ENCODE data around the gene USHBP1. TPM values are rescaled to one million over a fixed set of nuclear protein-coding genes. Genes with fewer than 3 reads are reported as not detected.
"Not testable (repeated sequence)": the region's sequence is repeated elsewhere in the genome, so short reads cannot be mapped to it uniquely, and the experiment has no call there.

The USHBP1 gene
- total RNA-seq, 2 donors from 2014 or later: 0.19 to 0.46 TPM

DNA sequence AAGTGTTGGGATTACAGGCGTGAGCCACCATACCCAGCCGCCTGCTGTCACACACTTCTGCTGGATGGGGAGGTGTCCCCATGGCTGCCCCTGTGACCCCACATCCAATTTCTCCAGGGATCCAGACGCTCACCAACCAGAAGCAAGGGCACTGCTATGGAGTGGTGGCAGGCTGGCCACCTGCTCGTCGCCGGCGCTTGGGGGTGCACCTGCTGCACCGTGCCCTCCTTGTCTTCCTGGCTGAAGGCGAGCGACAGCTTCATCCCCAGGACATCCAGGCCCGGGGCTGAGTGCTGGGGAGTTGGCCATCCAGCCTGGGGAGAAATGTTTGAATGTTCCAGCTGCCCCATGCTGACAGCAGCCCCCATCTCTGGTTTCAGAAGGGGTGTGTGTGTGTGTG, 21.7 kb upstream of the USHBP1 start:
- Mint-ChIP-seq H3K4me1 (ENCODE audit: low read depth) (peaks cover 7% of the 10 kb centered on the region), H3K36me3 (ENCODE audit: insufficient read depth in 2 of 2) (no peaks in the 10 kb centered on the region), H3K27me3 (ENCODE audit: low read depth) (peaks cover 5% of the 10 kb centered on the region), H3K27ac (no peak overlapping the region), H3K4me3 (no peak overlapping the region), H3K9me3 (no peaks in the 10 kb centered on the region)
- DNase-seq (no peak), ATAC-seq (replicated peaks in 1 of 2) (no peak)

DNA sequence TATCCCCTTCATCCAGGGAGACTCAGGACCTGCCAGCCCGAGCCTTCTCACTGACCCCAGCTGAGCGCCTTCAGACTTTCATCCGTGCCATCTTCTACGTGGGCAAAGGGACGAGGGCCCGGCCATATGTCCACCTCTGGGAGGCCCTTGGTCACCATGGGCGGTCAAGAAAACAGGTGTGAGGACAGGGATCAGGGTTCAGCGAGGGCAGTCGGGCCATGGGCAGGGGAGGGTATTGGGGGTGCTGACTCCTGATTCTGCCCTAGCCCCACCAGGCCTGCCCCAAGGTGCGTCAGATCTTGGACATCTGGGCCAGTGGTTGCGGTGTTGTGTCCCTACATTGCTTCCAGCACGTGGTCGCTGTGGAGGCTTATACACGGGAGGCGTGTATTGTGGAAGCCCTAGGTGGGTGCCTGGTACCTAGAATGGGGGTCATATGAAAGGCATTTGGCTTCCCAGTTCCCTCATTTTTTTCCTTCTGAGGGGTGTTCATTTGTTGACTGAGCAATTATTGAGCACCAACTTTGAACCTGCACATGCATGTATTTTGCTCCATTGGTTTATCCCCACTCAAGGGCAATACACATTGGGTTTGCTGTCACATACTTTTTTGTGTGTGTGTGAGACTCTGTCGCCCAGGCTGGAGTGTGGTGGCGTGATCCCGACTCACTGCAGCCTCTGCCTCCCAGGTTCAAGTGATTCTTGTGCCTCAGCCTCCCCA, 21.0 kb upstream of the USHBP1 start:
- H3K4me3 Mint-ChIP-seq: no peak overlapping the region
- H3K4me1 Mint-ChIP-seq (ENCODE audit: low read depth): peaks cover 9% of the 10 kb centered on the region
- H3K27ac Mint-ChIP-seq: no peak overlapping the region
- no peaks in the 10 kb centered on the region for H3K36me3 Mint-ChIP-seq (ENCODE audit: insufficient read depth in 2 of 2)
- no peak for ATAC-seq (replicated peaks in 1 of 2)
- DNase-seq: no peak
- H3K9me3 Mint-ChIP-seq: no peaks in the 10 kb centered on the region
- H3K27me3 Mint-ChIP-seq (ENCODE audit: low read depth): peaks cover 5% of the 10 kb centered on the region

DNA sequence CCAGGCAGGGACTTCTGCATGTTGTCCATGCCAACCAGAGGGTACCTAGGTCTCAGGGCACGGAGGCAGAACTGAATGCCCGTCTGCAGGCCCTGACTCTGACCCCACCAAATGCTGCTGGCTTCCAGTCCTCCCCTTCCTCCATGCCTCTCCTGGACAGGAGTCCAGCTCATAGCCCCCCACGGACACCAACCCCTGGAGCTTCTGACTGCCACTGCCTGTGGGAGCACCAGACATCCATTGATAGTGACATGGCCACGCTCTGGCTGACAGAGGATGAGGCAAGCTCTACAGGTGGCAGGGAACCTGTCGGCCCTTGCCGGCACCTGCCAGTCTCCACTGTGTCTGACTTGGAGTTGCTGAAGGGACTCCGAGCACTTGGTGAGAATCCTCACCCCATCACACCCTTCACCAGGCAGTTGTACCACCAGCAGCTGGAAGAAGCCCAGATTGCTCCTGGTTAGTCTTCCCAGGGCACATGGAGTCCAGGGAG, 19.0 kb upstream of the USHBP1 start:
- no peak overlapping the region for H3K27ac Mint-ChIP-seq
- no peaks in the 10 kb centered on the region for H3K9me3 Mint-ChIP-seq
- DNase-seq (no peak), ATAC-seq (replicated peaks in 1 of 2) (no peak)
- peak overlapping the region in 1 of 2 donors; percentile 61 for H3K4me3 Mint-ChIP-seq
- peaks cover 5% of the 10 kb centered on the region for H3K27me3 Mint-ChIP-seq (ENCODE audit: low read depth)
- no peaks in the 10 kb centered on the region for H3K36me3 Mint-ChIP-seq (ENCODE audit: insufficient read depth in 2 of 2)
- H3K4me1 Mint-ChIP-seq (ENCODE audit: low read depth): peaks cover 9% of the 10 kb centered on the region

DNA sequence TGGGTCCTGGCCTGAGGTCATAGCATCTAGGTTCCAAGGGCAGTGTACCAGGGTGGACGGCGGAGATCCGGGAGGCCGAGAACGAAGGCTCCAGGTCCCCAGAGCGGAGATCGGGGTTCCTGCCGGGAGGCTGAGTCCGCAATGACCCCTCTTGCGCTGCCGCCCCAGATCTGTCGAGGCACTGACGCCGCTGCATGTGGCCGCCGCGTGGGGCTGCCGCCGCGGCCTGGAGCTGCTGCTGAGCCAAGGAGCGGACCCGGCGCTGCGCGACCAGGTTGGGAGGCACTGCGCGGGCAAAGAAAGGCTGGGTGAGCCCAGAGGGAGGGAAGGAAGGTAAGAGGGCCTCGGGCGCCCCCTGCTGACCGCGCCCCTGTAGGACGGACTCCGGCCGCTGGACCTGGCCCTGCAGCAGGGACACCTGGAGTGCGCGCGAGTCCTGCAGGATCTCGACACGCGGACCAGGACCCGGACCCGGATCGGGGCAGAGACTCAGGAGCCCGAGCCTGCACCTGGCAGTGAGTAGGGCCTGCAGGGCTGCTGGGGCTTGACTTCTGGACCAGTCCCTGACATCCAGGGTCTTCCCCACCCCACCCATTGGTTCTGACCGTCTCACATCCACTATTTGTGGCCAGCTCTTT, 18.1 kb upstream of the USHBP1 start:
- peak overlapping the region; percentile 64 for H3K27ac Mint-ChIP-seq
- peak overlapping the region; percentile 90 to 94 for H3K4me3 Mint-ChIP-seq

DNA sequence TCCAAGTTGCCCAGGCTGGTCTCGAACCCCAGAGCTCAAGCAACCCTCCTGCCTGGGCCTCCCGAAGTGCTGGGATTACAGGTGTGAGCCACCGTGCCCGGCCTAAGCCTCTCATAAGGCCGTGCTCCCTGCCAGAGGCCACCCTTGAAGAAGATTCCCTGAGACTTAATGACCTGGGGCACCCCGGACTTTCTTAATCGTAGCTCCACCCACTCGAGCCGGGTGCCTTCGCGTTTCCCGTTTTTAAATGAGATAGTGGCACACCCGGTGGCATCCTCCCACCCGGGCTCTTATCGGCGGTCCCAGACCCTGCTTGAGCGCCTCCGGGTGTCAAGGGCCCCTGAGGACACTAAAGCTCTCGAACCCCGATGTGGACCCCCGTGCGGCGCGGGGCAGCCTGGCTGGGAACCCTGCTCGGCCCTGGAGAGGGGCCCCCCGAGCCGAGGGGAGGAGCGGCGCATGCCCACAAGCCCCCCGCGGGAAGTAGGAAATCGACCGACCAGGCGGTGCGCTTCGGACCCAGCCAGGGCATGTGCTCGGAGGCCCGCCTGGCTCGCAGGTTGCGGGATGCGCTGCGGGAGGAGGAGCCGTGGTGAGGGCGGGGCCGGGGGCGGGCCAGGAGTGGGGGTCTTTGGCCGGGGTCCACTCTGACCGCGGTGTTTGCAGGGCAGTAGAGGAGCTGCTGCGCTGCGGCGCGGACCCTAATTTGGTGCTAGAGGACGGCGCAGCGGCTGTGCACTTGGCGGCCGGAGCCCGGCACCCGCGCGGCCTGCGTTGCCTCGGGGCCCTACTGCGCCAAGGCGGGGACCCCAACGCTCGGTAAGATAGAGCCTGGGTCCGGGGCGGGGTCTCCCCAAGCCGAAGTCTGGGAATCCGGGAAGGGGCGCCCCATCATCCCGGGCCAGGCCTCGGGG, 17.1 kb upstream of the USHBP1 start, which contains the start of gene ANKLE1:
Gene ANKLE1 (plus strand): TSS at position 511 of the 914 bp plus-strand sequence. CDS start 20 bp downstream, at position 531.
- peak; percentile 43 to 59 for DNase-seq
- peak; percentile 30 to 50 for ATAC-seq (replicated peaks in 1 of 2)
- Mint-ChIP-seq H3K4me1 (ENCODE audit: low read depth) (peaks cover 9% of the 10 kb centered on the region), H3K9me3 (no peaks in the 10 kb centered on the region), H3K4me3 (peak within 1 kb of the TSS; percentile 90 to 94), H3K36me3 (ENCODE audit: insufficient read depth in 2 of 2) (peaks cover 0 to 3% of the 10 kb centered on the region in 2 donors), H3K27ac (peak within 1 kb of the TSS; percentile 64), H3K27me3 (ENCODE audit: low read depth) (peaks cover 5% of the 10 kb centered on the region)

More for the DNA sequence above, 18.1 kb upstream of the USHBP1 start:
- Mint-ChIP-seq H3K4me1 (ENCODE audit: low read depth) (peaks cover 9% of the 10 kb centered on the region), H3K27me3 (ENCODE audit: low read depth) (peaks cover 5% of the 10 kb centered on the region), H3K9me3 (no peaks in the 10 kb centered on the region), H3K36me3 (ENCODE audit: insufficient read depth in 2 of 2) (no peaks in the 10 kb centered on the region)
- DNase-seq (peak; percentile 87 to 91), ATAC-seq (replicated peaks in 1 of 2) (peak; percentile 92 to 93)

DNA sequence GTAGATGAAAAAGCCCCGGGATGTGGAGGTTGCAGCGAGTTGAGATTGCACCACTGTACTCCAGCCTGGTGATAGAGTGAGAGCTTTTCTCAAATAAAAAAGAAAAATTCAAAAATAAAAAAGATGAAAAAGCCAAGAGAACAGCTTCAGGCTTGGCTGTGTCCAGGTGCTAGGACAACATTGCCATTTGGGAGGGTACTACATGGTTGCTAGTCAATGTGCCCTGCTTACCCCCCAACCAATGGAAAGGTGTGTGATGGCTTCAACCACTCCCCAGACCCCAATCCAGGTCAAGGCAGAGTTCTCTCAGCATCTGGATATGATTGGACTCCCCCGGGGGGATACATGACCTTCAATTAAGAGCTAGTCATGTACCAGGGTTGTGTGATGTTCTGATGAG, 14.9 kb upstream of the USHBP1 start:
- Mint-ChIP-seq H3K4me3 (no peak overlapping the region), H3K9me3 (no peaks in the 10 kb centered on the region), H3K36me3 (ENCODE audit: insufficient read depth in 2 of 2) (peaks cover 0 to 6% of the 10 kb centered on the region in 2 donors), H3K4me1 (ENCODE audit: low read depth) (peaks cover 9% of the 10 kb centered on the region), H3K27me3 (ENCODE audit: low read depth) (peaks cover 5% of the 10 kb centered on the region), H3K27ac (no peak overlapping the region)
- DNase-seq (no peak), ATAC-seq (replicated peaks in 1 of 2) (no peak)

DNA sequence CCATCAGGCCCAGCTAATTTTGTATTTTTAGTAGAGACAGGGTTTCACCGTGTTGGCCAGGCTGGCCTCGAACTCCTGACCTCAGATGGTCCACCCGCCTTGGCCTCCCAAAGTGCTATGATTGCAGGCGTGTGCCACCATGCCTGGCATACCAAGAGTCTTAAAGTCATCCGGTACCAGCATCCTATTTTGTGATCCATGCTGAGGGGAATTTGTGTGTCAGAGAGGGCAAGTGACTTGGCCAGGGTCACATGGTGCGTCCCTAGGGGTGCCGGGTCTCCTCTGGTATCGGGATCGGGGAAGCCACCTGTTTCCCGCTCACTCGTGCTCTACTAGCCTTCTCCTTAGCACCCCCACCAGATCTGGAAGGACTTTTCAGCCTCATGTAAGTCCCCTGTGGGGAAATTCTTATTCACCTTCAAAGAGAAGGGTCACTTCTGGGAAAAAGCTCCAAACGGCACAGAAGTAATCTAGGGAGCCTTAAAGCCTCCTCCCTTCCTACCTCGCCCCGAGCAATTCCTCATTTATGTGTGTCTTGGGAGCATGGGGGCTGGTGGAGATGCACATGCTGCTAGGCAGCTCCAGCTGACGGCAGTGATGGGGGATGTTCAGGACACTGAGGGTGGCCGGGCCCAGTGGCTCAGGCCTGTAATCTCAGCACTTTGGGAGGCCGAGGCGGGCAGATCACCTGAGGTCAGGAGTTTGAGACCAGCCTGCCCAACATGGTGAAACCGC, 11.1 kb upstream of the USHBP1 start:
- H3K4me3 Mint-ChIP-seq: no peak overlapping the region
- H3K4me1 Mint-ChIP-seq (ENCODE audit: low read depth): no peaks in the 10 kb centered on the region
- no peak for ATAC-seq (replicated peaks in 1 of 2)
- no peaks in the 10 kb centered on the region for H3K27me3 Mint-ChIP-seq (ENCODE audit: low read depth)
- peaks cover 3 to 10% of the 10 kb centered on the region in 2 donors for H3K36me3 Mint-ChIP-seq (ENCODE audit: insufficient read depth in 2 of 2)
- no peak overlapping the region for H3K27ac Mint-ChIP-seq
- no peak for DNase-seq
- no peaks in the 10 kb centered on the region for H3K9me3 Mint-ChIP-seq

DNA sequence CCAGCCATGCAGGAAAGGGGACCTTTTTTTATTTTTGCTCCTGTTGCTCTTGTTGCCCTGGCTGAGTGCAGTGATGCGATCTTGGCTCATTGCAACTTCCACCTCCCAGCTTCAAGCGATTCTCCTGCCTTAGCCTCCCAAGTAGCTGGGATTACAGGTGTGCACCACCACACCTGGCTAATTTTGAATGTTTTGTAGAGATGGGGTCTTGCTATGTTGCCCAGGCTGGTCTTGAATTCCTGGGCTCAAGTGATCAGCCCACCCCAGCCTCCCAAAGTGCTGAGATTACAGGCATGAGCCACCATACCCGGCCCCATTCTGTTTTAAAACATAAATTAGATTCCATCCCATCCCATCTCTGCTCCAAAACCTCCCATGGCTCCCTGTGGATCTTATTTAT, 10.3 kb upstream of the USHBP1 start:
- peaks cover 5 to 16% of the 10 kb centered on the region in 2 donors for H3K36me3 Mint-ChIP-seq (ENCODE audit: insufficient read depth in 2 of 2)
- H3K4me1 Mint-ChIP-seq (ENCODE audit: low read depth); H3K4me3 Mint-ChIP-seq; H3K27ac Mint-ChIP-seq; ATAC-seq (replicated peaks in 1 of 2); H3K27me3 Mint-ChIP-seq (ENCODE audit: low read depth); H3K9me3 Mint-ChIP-seq; DNase-seq: not testable (repeated sequence)

DNA sequence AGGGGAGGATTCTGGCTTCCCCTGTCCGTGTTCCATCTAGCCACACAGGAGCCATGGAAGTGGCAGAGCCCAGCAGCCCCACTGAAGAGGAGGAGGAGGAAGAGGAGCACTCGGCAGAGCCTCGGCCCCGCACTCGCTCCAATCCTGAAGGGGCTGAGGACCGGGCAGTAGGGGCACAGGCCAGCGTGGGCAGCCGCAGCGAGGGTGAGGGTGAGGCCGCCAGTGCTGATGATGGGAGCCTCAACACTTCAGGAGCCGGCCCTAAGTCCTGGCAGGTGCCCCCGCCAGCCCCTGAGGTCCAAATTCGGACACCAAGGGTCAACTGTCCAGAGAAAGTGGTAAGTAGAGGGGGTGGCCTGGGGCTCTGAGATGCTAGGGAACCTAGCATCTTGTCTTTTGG, 4.2 kb upstream of the USHBP1 start:
- no peaks in the 10 kb centered on the region for H3K9me3 Mint-ChIP-seq

DNA sequence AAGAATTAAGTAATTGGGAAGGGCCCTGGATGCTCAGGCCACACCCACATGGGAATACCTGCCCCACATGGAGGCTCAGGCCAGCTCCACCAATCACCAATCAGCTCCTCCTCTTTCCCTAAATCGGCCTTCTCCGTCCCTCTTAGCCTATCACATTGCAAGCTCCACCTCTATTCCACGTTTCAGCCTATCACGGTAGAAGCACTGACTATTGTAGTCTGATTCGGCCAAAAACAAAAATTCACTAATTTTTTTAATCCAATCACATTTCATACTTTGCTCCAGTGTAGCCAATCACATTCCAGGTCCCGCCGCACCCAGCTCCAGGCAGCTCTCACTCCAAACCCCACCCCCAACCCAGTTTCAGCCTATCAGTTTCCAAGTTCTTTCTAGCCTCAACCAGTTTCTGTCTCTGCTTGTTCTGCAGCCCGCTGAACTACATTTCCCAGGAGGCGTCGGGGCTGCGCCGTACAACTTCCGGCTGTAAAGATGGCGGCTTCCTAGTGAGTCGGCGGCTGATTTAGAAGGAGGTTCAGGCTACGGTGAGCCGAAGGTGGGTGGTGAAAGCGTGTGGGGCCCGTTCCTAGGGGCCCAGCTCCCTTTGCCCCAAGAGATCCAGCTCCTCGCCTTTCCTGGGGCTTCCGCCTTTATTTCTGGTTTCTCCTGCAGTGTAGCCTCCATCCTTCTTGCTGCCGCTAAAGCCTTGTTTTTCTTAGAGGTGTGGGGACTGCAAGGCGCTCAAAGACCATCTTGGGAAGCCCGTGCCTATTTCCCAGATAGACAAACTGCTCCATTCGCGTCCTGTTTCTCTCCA, 2.6 kb upstream of the USHBP1 start, which contains the start of gene BABAM1:
Gene BABAM1 (plus strand): TSS at position 469 of the 814 bp plus-strand sequence. CDS start 1,364 bp downstream, outside the sequence.
- Mint-ChIP-seq H3K27me3 (ENCODE audit: low read depth) (no peaks in the 10 kb centered on the region), H3K9me3 (no peaks in the 10 kb centered on the region), H3K27ac (peak within 1 kb of the TSS; percentile 95), H3K4me3 (peak within 1 kb of the TSS; percentile 88 to 93), H3K36me3 (ENCODE audit: insufficient read depth in 2 of 2) (peaks cover 5 to 11% of the 10 kb centered on the region in 2 donors), H3K4me1 (ENCODE audit: low read depth) (peaks cover 24% of the 10 kb centered on the region)
- ATAC-seq (replicated peaks in 1 of 2) (peak; percentile 93 to 94), DNase-seq (peak; percentile 94 to 98)

More for the DNA sequence above, 4.2 kb upstream of the USHBP1 start:
- Mint-ChIP-seq H3K4me1 (ENCODE audit: low read depth) (peaks cover 24% of the 10 kb centered on the region), H3K36me3 (ENCODE audit: insufficient read depth in 2 of 2) (peaks cover 5 to 13% of the 10 kb centered on the region in 2 donors), H3K27ac (no peak overlapping the region), H3K4me3 (peak overlapping the region; percentile 88 to 93), H3K27me3 (ENCODE audit: low read depth) (no peaks in the 10 kb centered on the region)
- DNase-seq: no peak
- ATAC-seq (replicated peaks in 1 of 2): no peak

DNA sequence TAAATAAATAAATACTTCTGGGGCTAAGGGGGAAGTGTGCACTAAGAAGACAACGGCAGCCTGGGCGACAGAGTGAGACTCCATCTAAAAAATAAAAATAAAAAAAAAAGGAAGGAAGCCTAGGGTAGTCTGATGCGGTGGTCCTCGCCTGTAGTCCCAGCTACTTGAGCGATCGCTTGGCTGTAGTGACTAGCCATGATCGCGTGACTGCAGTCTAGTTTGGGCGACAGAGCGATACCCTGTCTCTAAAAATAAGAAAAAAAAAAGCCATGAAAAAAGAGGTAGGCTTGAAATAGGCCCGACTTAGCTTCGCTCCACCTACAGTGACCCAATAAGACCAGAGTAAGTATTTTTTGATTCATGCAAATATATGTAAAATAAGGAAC, 2.0 kb upstream of the USHBP1 start:
- ATAC-seq (replicated peaks in 1 of 2) (no peak), DNase-seq (no peak)
- H3K27me3 Mint-ChIP-seq (ENCODE audit: low read depth): no peaks in the 10 kb centered on the region
- H3K4me3 Mint-ChIP-seq: peak overlapping the region; percentile 88 to 93
- peaks cover 5 to 11% of the 10 kb centered on the region in 2 donors for H3K36me3 Mint-ChIP-seq (ENCODE audit: insufficient read depth in 2 of 2)
- peak overlapping the region; percentile 95 for H3K27ac Mint-ChIP-seq
- no peaks in the 10 kb centered on the region for H3K9me3 Mint-ChIP-seq
- peaks cover 24% of the 10 kb centered on the region for H3K4me1 Mint-ChIP-seq (ENCODE audit: low read depth)
